GM23338 (cell line): ENCODE measurements around the gene ERI3.

Source experiments
- CREB1 ChIP-seq: fragments of 250-450 bp; sonication (Bioruptor Pico); IDR thresholded peaks from 2 replicates; pipeline ENCODE4 v1.5.0; 2020; ENCODE audit warnings: low read depth, mild to moderate bottlenecking, moderate library complexity
- EZH2 ChIP-seq: fragments of 200-600 bp; sonication (generic); IDR thresholded peaks from one replicate; pipeline ENCODE4 v1.8.0; 2017; ENCODE audit warnings: antibody characterized with exemption, mild to moderate bottlenecking, low read depth; ENCODE audit not compliant: unreplicated experiment
- JUNB ChIP-seq: IDR thresholded peaks from one replicate; pipeline ENCODE4 v1.6.1; 2016; ENCODE audit warnings: antibody characterized with exemption; ENCODE audit not compliant: unreplicated experiment
- POLR2AphosphoS5 ChIP-seq: IDR thresholded peaks from 2 replicates; pipeline ENCODE4 v1.6.1; 2016; ENCODE audit warnings: antibody characterized with exemption, low read depth
- TF ChIP-seq, protein P1 (sequence below), 2 experiments: fragments of 200-600 bp in 1 of 2; sonication (generic) in 1 of 2; conservative IDR thresholded peaks; 2 replicates each; pipeline versions ENCODE4 v1.5.1 to v1.6.1; 2016 to 2017; ENCODE audit warnings: antibody characterized with exemption in 2 of 2, low read depth in 2 of 2, mild to moderate bottlenecking in 2 of 2, moderate library complexity in 1 of 2
- TF ChIP-seq, protein P2 (sequence below): fragments of 250-450 bp; sonication (Bioruptor Pico); IDR thresholded peaks from 2 replicates; pipeline ENCODE4 v1.5.0; 2020; ENCODE audit warnings: mild to moderate bottlenecking, moderate library complexity

- TF ChIP-seq, protein P1, sequence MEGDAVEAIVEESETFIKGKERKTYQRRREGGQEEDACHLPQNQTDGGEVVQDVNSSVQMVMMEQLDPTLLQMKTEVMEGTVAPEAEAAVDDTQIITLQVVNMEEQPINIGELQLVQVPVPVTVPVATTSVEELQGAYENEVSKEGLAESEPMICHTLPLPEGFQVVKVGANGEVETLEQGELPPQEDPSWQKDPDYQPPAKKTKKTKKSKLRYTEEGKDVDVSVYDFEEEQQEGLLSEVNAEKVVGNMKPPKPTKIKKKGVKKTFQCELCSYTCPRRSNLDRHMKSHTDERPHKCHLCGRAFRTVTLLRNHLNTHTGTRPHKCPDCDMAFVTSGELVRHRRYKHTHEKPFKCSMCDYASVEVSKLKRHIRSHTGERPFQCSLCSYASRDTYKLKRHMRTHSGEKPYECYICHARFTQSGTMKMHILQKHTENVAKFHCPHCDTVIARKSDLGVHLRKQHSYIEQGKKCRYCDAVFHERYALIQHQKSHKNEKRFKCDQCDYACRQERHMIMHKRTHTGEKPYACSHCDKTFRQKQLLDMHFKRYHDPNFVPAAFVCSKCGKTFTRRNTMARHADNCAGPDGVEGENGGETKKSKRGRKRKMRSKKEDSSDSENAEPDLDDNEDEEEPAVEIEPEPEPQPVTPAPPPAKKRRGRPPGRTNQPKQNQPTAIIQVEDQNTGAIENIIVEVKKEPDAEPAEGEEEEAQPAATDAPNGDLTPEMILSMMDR (conservative IDR thresholded peaks at IDR 0.05; ENCODE audit: low read depth in 2 of 2) = peak; percentile 41 to 51
- no peak for TF ChIP-seq JUNB
- TF ChIP-seq POLR2AphosphoS5 = no peak
- TF ChIP-seq CREB1 (CRISPR knock-in tag) = no peak
- no peak for TF ChIP-seq EZH2
- TF ChIP-seq, protein P2, sequence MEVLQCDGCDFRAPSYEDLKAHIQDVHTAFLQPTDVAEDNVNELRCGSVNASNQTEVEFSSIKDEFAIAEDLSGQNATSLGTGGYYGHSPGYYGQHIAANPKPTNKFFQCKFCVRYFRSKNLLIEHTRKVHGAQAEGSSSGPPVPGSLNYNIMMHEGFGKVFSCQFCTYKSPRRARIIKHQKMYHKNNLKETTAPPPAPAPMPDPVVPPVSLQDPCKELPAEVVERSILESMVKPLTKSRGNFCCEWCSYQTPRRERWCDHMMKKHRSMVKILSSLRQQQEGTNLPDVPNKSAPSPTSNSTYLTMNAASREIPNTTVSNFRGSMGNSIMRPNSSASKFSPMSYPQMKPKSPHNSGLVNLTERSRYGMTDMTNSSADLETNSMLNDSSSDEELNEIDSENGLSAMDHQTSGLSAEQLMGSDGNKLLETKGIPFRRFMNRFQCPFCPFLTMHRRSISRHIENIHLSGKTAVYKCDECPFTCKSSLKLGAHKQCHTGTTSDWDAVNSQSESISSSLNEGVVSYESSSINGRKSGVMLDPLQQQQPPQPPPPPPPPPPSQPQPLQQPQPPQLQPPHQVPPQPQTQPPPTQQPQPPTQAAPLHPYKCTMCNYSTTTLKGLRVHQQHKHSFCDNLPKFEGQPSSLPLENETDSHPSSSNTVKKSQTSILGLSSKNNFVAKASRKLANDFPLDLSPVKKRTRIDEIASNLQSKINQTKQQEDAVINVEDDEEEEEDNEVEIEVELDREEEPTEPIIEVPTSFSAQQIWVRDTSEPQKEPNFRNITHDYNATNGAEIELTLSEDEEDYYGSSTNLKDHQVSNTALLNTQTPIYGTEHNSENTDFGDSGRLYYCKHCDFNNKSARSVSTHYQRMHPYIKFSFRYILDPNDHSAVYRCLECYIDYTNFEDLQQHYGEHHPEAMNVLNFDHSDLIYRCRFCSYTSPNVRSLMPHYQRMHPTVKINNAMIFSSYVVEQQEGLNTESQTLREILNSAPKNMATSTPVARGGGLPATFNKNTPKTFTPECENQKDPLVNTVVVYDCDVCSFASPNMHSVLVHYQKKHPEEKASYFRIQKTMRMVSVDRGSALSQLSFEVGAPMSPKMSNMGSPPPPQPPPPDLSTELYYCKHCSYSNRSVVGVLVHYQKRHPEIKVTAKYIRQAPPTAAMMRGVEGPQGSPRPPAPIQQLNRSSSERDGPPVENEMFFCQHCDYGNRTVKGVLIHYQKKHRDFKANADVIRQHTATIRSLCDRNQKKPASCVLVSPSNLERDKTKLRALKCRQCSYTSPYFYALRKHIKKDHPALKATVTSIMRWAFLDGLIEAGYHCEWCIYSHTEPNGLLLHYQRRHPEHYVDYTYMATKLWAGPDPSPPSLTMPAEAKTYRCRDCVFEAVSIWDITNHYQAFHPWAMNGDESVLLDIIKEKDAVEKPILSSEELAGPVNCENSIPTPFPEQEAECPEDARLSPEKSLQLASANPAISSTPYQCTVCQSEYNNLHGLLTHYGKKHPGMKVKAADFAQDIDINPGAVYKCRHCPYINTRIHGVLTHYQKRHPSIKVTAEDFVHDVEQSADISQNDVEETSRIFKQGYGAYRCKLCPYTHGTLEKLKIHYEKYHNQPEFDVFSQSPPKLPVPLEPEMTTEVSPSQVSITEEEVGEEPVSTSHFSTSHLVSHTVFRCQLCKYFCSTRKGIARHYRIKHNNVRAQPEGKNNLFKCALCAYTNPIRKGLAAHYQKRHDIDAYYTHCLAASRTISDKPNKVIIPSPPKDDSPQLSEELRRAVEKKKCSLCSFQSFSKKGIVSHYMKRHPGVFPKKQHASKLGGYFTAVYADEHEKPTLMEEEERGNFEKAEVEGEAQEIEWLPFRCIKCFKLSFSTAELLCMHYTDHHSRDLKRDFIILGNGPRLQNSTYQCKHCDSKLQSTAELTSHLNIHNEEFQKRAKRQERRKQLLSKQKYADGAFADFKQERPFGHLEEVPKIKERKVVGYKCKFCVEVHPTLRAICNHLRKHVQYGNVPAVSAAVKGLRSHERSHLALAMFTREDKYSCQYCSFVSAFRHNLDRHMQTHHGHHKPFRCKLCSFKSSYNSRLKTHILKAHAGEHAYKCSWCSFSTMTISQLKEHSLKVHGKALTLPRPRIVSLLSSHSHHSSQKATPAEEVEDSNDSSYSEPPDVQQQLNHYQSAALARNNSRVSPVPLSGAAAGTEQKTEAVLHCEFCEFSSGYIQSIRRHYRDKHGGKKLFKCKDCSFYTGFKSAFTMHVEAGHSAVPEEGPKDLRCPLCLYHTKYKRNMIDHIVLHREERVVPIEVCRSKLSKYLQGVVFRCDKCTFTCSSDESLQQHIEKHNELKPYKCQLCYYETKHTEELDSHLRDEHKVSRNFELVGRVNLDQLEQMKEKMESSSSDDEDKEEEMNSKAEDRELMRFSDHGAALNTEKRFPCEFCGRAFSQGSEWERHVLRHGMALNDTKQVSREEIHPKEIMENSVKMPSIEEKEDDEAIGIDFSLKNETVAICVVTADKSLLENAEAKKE = no peak
These were observed 115.6 kb downstream of the ERI3 start for GRCh38 chr1:44239331-44239960.
